ENCODE data around the gene FXR2. TPM values are rescaled to one million over a fixed set of nuclear protein-coding genes. Genes with fewer than 3 reads are reported as not detected.
A peak's percentile ranks its signal among the peaks of the same experiment; 100 is the strongest.

Gene FXR2
- total and polyA plus RNA-seq, 9 of the 15 experiments (the other 6 are each of a cell fraction or from before 2014, with no cell fraction given) = 2.0 to 49.3 (median 24.5) TPM

DNA sequence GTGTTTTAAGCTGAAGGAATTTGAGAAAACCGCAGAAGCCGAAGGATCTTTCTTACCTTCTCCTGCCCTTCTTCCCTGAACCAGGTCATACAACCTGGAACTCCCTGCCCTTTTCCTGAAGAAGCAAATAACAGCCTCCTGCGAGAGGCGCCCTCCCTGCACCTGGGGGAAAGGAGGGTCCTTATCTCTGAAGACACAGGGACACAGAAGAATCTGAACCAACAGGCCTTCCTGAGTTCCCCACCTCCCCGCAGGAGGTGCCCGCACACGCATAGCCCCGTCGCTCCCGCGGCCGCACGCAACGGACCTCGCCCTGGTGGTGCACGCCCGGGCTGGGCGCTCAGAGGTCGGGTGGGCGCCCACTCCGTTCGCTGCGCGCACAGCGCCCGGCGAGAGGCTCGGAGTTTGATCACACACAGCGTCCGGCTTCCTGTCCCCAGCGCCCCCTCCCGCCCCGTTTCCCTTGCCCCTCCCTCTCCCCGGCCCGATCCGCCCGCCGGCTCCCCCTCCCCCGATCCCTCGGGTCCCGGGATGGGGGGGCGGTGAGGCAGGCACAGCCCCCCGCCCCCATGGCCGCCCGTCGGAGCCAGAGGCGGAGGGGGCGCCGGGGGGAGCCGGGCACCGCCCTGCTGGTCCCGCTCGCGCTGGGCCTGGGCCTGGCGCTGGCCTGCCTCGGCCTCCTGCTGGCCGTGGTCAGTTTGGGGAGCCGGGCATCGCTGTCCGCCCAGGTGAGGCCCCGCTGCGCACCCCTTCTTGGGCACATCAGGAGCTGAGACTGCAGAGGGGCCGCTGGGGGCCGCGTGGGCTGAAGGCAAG, 65.9 kb downstream of the FXR2 start, which contains the start of gene TNFSF12 (continued):
- TF ChIP-seq POLR3A (IDR thresholded peaks at IDR 0.05; ENCODE audit: borderline replicate concordance, extremely low read depth, insufficient read depth, insufficient read length) (no peak), PTTG1 (tag; IDR thresholded peaks at IDR 0.05; ENCODE audit: low read depth) (no peak), SNIP1 (IDR thresholded peaks at IDR 0.05; ENCODE audit: low read depth) (no peak), MTA3 (IDR thresholded peaks at IDR 0.05; ENCODE audit: borderline replicate concordance) (no peak), POLR2G (IDR thresholded peaks at IDR 0.05; ENCODE audit: low read depth, low read length) (peak; percentile 72), SP2 (IDR thresholded peaks at IDR 0.05; ENCODE audit: extremely low read depth, low read depth, low read length, poor library complexity, severe bottlenecking) (no peak), TFAM (CRISPR knock-in tag; conservative IDR thresholded peaks at IDR 0.05) (no peak), YBX1 (IDR thresholded peaks at IDR 0.05) (no peak), ZNF354B (CRISPR knock-in tag; IDR thresholded peaks at IDR 0.05) (no peak), NR2C1 (IDR thresholded peaks at IDR 0.05) (no peak), NR2C1 (tag; IDR thresholded peaks at IDR 0.05) (no peak), ZNF263 (CRISPR knock-in tag; IDR thresholded peaks at IDR 0.05; ENCODE audit: borderline replicate concordance) (no peak), ZNF146 (CRISPR knock-in tag; IDR thresholded peaks at IDR 0.05; ENCODE audit: unreplicated experiment) (no peak), RBM34 (IDR thresholded peaks at IDR 0.05; ENCODE audit: borderline replicate concordance, insufficient read depth, low read length) (no peak), HMGN3 (IDR thresholded peaks at IDR 0.05; ENCODE audit: borderline replicate concordance, extremely low read depth, insufficient read length, low read depth, low read length) (no peak), KDM5B (IDR thresholded peaks at IDR 0.05; ENCODE audit: insufficient replicate concordance, low read depth, low read length) (no peak), CBX5 (IDR thresholded peaks at IDR 0.05; ENCODE audit: borderline replicate concordance, low read depth) (no peak), NCOR1 (IDR thresholded peaks at IDR 0.05) (peak; percentile 40; the same call in 1 of the 2 replicates), ZNF134 (CRISPR knock-in tag; conservative IDR thresholded peaks at IDR 0.05) (no peak), SAFB2 (IDR thresholded peaks at IDR 0.05; ENCODE audit: borderline replicate concordance, low read depth, low read length, severe bottlenecking) (no peak), ZNF830 (CRISPR knock-in tag; IDR thresholded peaks at IDR 0.05) (no peak)
- TF ChIP-seq, protein P1, sequence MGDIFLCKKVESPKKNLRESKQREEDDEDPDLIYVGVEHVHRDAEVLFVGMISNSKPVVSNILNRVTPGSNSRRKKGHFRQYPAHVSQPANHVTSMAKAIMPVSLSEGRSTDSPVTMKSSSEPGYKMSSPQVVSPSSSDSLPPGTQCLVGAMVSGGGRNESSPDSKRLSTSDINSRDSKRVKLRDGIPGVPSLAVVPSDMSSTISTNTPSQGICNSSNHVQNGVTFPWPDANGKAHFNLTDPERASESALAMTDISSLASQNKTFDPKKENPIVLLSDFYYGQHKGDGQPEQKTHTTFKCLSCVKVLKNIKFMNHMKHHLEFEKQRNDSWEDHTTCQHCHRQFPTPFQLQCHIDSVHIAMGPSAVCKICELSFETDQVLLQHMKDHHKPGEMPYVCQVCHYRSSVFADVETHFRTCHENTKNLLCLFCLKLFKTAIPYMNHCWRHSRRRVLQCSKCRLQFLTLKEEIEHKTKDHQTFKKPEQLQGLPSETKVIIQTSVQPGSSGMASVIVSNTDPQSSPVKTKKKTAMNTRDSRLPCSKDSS (IDR thresholded peaks at IDR 0.05; ENCODE audit: low read depth, partially characterized antibody) = no peak
- TF ChIP-seq, protein P2, sequence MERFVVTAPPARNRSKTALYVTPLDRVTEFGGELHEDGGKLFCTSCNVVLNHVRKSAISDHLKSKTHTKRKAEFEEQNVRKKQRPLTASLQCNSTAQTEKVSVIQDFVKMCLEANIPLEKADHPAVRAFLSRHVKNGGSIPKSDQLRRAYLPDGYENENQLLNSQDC (CRISPR knock-in tag; IDR thresholded peaks at IDR 0.05) = no peak
- TF ChIP-seq, protein P3, sequence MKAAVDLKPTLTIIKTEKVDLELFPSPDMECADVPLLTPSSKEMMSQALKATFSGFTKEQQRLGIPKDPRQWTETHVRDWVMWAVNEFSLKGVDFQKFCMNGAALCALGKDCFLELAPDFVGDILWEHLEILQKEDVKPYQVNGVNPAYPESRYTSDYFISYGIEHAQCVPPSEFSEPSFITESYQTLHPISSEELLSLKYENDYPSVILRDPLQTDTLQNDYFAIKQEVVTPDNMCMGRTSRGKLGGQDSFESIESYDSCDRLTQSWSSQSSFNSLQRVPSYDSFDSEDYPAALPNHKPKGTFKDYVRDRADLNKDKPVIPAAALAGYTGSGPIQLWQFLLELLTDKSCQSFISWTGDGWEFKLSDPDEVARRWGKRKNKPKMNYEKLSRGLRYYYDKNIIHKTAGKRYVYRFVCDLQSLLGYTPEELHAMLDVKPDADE (conservative IDR thresholded peaks at IDR 0.05; ENCODE audit: control insufficient read depth, low read depth, low read length) = no peak
- TF ChIP-seq, protein P4, sequence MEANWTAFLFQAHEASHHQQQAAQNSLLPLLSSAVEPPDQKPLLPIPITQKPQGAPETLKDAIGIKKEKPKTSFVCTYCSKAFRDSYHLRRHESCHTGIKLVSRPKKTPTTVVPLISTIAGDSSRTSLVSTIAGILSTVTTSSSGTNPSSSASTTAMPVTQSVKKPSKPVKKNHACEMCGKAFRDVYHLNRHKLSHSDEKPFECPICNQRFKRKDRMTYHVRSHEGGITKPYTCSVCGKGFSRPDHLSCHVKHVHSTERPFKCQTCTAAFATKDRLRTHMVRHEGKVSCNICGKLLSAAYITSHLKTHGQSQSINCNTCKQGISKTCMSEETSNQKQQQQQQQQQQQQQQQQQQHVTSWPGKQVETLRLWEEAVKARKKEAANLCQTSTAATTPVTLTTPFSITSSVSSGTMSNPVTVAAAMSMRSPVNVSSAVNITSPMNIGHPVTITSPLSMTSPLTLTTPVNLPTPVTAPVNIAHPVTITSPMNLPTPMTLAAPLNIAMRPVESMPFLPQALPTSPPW (CRISPR knock-in tag; IDR thresholded peaks at IDR 0.05) = peak; percentile 72

Data from K562 (cell line).